OCI-LY1 (cell line): ENCODE measurements around the gene SAAL1.

ENCODE experiments used
- H2AFZ ChIP-seq: fragments of 200-600 bp; sonication (generic), shearing (Covaris generic); 2 replicates; pipeline ENCODE4 v1.6.0; 2014; ENCODE audit warnings: antibody characterized with exemption, mild to moderate bottlenecking, low read length
- H3F3A ChIP-seq: fragments of 200-600 bp; sonication (generic), shearing (Covaris generic); 2 replicates; pipeline ENCODE4 v1.6.0; 2014; ENCODE audit warnings: mild to moderate bottlenecking, antibody characterized with exemption, low read length, moderate library complexity; ENCODE audit not compliant: insufficient read depth
- H3K27ac ChIP-seq: fragments of 200-600 bp; sonication (generic); 2 replicates; pipeline ENCODE4 v1.5.1; 2014; ENCODE audit warnings: low read length, mixed run types, mild to moderate bottlenecking, low read depth; ENCODE audit not compliant: poor library complexity, severe bottlenecking
- H3K27me3 ChIP-seq: fragments of 200-600 bp; sonication (generic); 2 replicates; pipeline ENCODE4 v1.6.0; 2014; ENCODE audit warnings: antibody characterized with exemption, mild to moderate bottlenecking, low read length, moderate library complexity; ENCODE audit not compliant: insufficient read depth
- H3K36me3 ChIP-seq: fragments of 200-600 bp; sonication (generic); 2 replicates; pipeline ENCODE4 v1.6.1; 2014; ENCODE audit warnings: mild to moderate bottlenecking, antibody characterized with exemption, low read length, moderate library complexity, mixed read lengths; ENCODE audit not compliant: insufficient read depth
- H3K4me1 ChIP-seq: fragments of 200-600 bp; sonication (generic); 2 replicates; pipeline ENCODE4 v1.5.1; 2014; ENCODE audit warnings: mild to moderate bottlenecking, low read length, moderate library complexity; ENCODE audit not compliant: insufficient read depth, severe bottlenecking
- H3K4me2 ChIP-seq: fragments of 200-600 bp; sonication (generic), shearing (Covaris generic); 2 replicates; pipeline ENCODE4 v1.6.1; 2014; ENCODE audit warnings: low read length
- H3K4me3 ChIP-seq: fragments of 200-600 bp; sonication (generic); 2 replicates; pipeline ENCODE4 v1.5.1; 2014; ENCODE audit warnings: low read length, low read depth, mild to moderate bottlenecking, mixed read lengths; ENCODE audit not compliant: poor library complexity, severe bottlenecking
- H3K79me2 ChIP-seq: fragments of 200-600 bp; shearing (Covaris generic); 2 replicates; pipeline ENCODE4 v1.6.1; 2016; ENCODE audit warnings: mixed run types, low read length, mixed read lengths; ENCODE audit not compliant: insufficient read depth
- H3K9ac ChIP-seq: fragments of 200-600 bp; sonication (generic), shearing (Covaris generic); 2 replicates; pipeline ENCODE4 v1.6.1; 2014; ENCODE audit warnings: mild to moderate bottlenecking, low read length, mixed read lengths
- H3K9me2 ChIP-seq: fragments of 200-600 bp; sonication (generic), shearing (Covaris generic); 2 replicates; pipeline ENCODE4 v1.6.1; 2014; ENCODE audit warnings: low read depth, mild to moderate bottlenecking, low read length, mixed read lengths
- H3K9me3 ChIP-seq: fragments of 200-600 bp; shearing (Covaris generic); 2 replicates; pipeline ENCODE4 v1.6.1; 2014; ENCODE audit warnings: low read length, mixed read lengths
- H4K20me1 ChIP-seq: fragments of 200-600 bp; sonication (generic), shearing (Covaris generic); 2 replicates; pipeline ENCODE4 v1.6.0; 2016; ENCODE audit warnings: mild to moderate bottlenecking, low read length; ENCODE audit not compliant: insufficient read depth
- EZH2 ChIP-seq: fragments of 200-600 bp; sonication (generic), shearing (Covaris generic); IDR thresholded peaks from 2 replicates; pipeline ENCODE4 v1.8.0; 2017; ENCODE audit warnings: borderline replicate concordance, mixed run types, mild to moderate bottlenecking, antibody characterized with exemption, low read length, moderate library complexity, mixed read lengths
- TF ChIP-seq, protein P1 (sequence below): fragments of 200-600 bp; sonication (generic), shearing (Covaris generic); IDR thresholded peaks from 2 replicates; pipeline ENCODE4 v1.5.1; 2017; ENCODE audit warnings: mild to moderate bottlenecking, antibody characterized with exemption, low read length, moderate library complexity, mixed read lengths

SAAL1 gene

DNA sequence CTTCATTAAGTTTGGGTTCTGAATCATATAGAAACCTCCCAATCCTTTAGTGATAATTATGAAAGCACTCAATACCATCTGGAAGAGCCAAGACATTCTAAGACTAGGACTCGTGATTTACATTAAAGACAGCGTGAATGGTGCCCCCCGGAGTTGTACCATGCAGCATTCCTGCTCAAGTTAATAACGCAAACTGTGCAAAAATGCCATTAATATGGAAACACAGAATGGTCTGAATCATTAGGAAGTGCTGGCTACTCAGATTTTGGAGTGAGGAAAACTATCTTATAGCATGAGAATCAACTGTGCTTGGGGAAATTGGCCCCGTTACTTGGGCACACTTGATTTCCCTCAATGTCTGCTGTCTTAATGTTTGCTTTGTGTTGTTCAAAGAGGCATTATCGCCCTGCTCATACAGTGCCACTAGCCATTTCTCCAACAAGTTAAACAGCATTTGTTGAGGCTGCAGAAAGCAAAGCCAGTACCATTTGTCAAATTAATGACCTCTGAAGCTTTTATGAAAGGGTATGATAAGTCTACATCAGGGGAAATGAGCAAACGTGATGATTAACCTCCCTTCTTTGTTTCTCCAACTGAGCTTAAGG is 41.3 kb downstream of the SAAL1 start:
- TF ChIP-seq, protein P1, sequence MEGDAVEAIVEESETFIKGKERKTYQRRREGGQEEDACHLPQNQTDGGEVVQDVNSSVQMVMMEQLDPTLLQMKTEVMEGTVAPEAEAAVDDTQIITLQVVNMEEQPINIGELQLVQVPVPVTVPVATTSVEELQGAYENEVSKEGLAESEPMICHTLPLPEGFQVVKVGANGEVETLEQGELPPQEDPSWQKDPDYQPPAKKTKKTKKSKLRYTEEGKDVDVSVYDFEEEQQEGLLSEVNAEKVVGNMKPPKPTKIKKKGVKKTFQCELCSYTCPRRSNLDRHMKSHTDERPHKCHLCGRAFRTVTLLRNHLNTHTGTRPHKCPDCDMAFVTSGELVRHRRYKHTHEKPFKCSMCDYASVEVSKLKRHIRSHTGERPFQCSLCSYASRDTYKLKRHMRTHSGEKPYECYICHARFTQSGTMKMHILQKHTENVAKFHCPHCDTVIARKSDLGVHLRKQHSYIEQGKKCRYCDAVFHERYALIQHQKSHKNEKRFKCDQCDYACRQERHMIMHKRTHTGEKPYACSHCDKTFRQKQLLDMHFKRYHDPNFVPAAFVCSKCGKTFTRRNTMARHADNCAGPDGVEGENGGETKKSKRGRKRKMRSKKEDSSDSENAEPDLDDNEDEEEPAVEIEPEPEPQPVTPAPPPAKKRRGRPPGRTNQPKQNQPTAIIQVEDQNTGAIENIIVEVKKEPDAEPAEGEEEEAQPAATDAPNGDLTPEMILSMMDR, result no peak

DNA sequence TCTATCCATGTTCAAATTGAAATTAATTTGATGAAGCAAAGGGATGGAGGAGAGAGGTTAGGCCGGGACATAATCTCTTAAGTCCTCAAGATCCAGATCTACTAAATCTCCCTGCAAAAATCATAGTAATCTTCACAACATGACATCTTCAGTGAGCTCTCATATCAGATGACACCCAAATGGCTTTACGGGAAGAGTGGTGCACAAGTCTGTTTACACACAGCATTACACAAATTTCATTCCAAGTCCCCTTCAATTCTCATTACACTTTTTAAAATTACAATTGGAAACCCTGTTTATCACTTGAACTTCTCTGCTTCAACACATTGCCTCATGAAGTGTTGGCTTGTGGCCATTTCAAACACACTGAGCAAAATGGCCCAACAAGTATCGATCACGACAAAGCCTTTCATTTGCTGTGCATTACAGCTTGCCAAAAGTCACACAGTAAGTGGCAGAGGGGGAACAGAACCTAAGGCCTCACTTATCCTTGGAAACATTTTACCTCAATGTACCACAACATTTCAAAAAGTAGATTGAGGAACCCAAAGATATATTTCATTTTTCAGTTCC is 41.9 kb downstream of the SAAL1 start:
- Histone ChIP-seq H3K4me3 (no peak overlapping the region), H4K20me1 (no peaks in the 10 kb centered on the region), H3K27ac (no peak overlapping the region), H3K4me2 (no peak overlapping the region), H3K36me3 (no peaks in the 10 kb centered on the region), H3K9me2 (no peaks in the 10 kb centered on the region), H3K79me2 (no peaks in the 10 kb centered on the region), H3K9ac (no peak overlapping the region), H3K9me3 (no peaks in the 10 kb centered on the region), H3K27me3 (no peaks in the 10 kb centered on the region), H3K4me1 (peaks cover 10% of the 10 kb centered on the region), H2AFZ (no peak overlapping the region), H3F3A (no peaks in the 10 kb centered on the region)
- TF ChIP-seq EZH2, result no peak
- TF ChIP-seq, protein P1, result no peak

More for the DNA sequence above, 41.3 kb downstream of the SAAL1 start:
- Histone ChIP-seq H3K4me1 (peaks cover 10% of the 10 kb centered on the region), H3K79me2 (no peaks in the 10 kb centered on the region), H3K4me3 (no peak overlapping the region), H3K9me3 (no peaks in the 10 kb centered on the region), H3K4me2 (no peak overlapping the region), H4K20me1 (no peaks in the 10 kb centered on the region), H3K9me2 (no peaks in the 10 kb centered on the region), H2AFZ (no peak overlapping the region), H3K36me3 (no peaks in the 10 kb centered on the region), H3K27me3 (no peaks in the 10 kb centered on the region), H3F3A (no peaks in the 10 kb centered on the region), H3K9ac (no peak overlapping the region), H3K27ac (no peak overlapping the region)

DNA sequence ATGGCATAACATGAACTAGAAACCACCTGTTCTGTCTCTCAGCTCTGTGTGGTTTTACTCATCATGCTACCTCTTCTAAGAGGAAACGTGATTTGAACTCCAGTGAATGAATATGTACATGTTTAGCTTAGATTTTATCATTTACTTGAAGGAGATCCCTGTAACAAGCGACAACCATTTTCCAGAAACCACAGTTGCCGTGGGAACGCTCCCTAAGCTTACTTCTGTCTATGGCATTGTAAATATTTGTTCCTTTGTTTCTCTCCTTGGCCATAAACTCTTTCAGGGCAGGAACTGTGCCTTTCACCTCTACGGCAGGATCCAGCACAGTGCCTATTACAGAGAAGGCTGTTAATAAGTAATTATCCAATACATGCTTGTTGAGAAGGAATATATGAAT is 42.8 kb downstream of the SAAL1 start:
- no peak overlapping the region for H3K4me3 ChIP-seq
- H3K4me1 ChIP-seq, result peaks cover 10% of the 10 kb centered on the region
- H3K27me3 ChIP-seq, result no peaks in the 10 kb centered on the region
- no peak overlapping the region for H3K27ac ChIP-seq
- no peaks in the 10 kb centered on the region for H3K36me3 ChIP-seq
- H2AFZ ChIP-seq, result no peak overlapping the region
- no peak for TF ChIP-seq EZH2
- TF ChIP-seq, protein P1, result no peak
- H3K9me2 ChIP-seq, result no peaks in the 10 kb centered on the region
- H3K9ac ChIP-seq, result no peak overlapping the region
- no peaks in the 10 kb centered on the region for H3F3A ChIP-seq
- H3K4me2 ChIP-seq, result no peak overlapping the region
- H4K20me1 ChIP-seq, result no peaks in the 10 kb centered on the region
- H3K79me2 ChIP-seq, result no peaks in the 10 kb centered on the region
- H3K9me3 ChIP-seq, result no peaks in the 10 kb centered on the region
